ENCODE data around the gene CDKN1B.
"Not testable (repeated sequence)": the region's sequence is repeated elsewhere in the genome, so short reads cannot be mapped to it uniquely, and the experiment has no call there.

Gene CDKN1B

DNA sequence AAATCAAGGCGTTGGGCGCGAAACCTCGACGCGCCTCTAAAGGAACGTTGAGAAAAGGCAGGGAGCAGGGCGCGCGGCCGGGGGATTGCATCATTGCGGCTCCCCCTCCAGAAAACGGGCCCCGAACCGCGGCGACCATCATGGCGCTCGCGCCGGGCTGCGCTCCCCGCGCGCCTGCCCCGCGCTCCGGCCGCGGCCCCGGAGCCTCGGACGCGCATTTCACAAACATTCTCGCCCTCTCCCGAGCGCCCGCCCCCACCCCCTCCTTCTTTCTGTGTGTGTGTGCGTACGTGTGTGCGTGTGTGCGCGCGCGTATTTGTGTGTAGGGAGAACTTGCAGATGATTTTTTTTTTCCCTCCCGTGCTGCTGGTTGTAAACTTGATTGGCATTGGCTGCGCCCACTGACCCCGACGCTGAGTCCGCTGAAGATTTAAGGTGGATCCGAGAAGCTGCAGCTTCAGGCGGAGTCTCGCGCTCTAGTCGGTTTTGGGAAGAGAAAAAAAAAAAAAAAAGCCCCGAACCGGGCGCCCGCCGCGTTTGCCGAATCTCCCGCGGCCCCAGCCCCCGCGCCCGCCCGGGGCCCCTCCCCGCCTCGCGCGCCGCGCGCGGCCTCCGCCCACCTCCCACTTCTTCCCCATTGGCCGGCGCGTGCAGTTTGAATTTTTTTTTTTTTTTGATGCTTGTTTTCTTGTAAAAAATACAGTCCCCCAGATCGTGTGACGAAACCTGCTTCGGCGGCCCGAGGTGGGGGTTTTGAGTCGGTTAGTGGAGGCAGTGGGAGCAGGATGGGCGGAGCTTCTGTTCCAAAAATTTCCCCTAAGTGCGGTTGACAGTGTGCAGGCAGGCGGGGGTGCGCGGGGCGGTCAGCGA lies 8.2 kb downstream of the CDKN1B start:
- DNase-seq = peak; percentile 89
- peaks cover 71% of the 10 kb centered on the region for H3K36me3 Mint-ChIP-seq (ENCODE audit: low read depth)
- peaks cover 60% of the 10 kb centered on the region for H3K4me1 Mint-ChIP-seq (ENCODE audit: low read depth)
- H3K9me3 Mint-ChIP-seq = no peaks in the 10 kb centered on the region
- H3K4me3 Mint-ChIP-seq = peak overlapping the region; percentile 99
- peak overlapping the region; percentile 99 for H3K27ac Mint-ChIP-seq
- no peaks in the 10 kb centered on the region for H3K27me3 Mint-ChIP-seq

GRCh38 chr12:12725956-12726554 lies 8.9 kb downstream of the CDKN1B start:
- Mint-ChIP-seq H3K4me1 (ENCODE audit: low read depth) (peaks cover 53% of the 10 kb centered on the region), H3K27ac (peak overlapping the region; percentile 99), H3K4me3 (peak overlapping the region; percentile 99), H3K27me3 (no peaks in the 10 kb centered on the region), H3K36me3 (ENCODE audit: low read depth) (peaks cover 64% of the 10 kb centered on the region), H3K9me3 (no peaks in the 10 kb centered on the region)
- DNase-seq = no peak

DNA sequence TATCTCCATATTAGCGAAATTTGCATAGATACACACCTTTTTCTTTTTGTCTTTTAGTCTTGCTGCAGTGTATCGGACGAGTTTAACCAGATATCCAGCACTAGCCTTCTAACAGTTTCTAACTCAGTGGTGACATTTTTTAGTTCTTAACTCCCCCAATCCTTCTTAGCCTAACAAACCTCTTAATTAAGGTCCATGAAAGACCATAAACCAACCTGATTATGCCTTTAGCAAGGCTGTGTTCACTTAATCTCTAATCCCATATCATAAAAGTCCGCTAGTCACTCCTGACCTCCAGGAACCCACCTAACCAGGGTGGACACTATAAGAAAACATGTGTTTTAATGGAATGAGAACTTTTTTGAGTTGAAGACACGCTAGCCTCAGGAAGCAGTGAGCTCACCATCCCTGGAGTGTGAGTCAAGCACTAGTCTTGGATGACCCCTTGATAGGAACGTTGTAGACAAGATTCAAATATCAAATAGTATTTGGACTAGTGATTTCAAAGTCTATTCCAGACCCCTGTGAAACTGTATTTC lies 9.5 kb downstream of the CDKN1B start:
- no peaks in the 10 kb centered on the region for H3K27me3 Mint-ChIP-seq
- H3K27ac Mint-ChIP-seq = peak overlapping the region; percentile 99
- peaks cover 47% of the 10 kb centered on the region for H3K4me1 Mint-ChIP-seq (ENCODE audit: low read depth)
- peaks cover 58% of the 10 kb centered on the region for H3K36me3 Mint-ChIP-seq (ENCODE audit: low read depth)
- H3K4me3 Mint-ChIP-seq = peak overlapping the region; percentile 99
- H3K9me3 Mint-ChIP-seq = no peaks in the 10 kb centered on the region
- DNase-seq = no peak

- Mint-ChIP-seq H3K27me3 (no peaks in the 10 kb centered on the region), H3K4me1 (ENCODE audit: low read depth) (peaks cover 53% of the 10 kb centered on the region)
Observed at GRCh38 chr12:12731178-12731577, 14.0 kb downstream of the CDKN1B start.

GRCh38 chr12:12731785-12732184 lies 14.6 kb downstream of the CDKN1B start:
- Mint-ChIP-seq H3K27ac (peak overlapping the region; percentile 5), H3K4me1 (ENCODE audit: low read depth) (peaks cover 52% of the 10 kb centered on the region), H3K4me3 (no peak overlapping the region), H3K36me3 (ENCODE audit: low read depth) (peaks cover 24% of the 10 kb centered on the region), H3K9me3 (no peaks in the 10 kb centered on the region), H3K27me3 (no peaks in the 10 kb centered on the region)
- DNase-seq = no peak

More at GRCh38 chr12:12731178-12731577, 14.0 kb downstream of the CDKN1B start:
- H3K36me3 Mint-ChIP-seq (ENCODE audit: low read depth) = peaks cover 30% of the 10 kb centered on the region
- no peak for DNase-seq
- H3K9me3 Mint-ChIP-seq = no peaks in the 10 kb centered on the region
- no peak overlapping the region for H3K27ac Mint-ChIP-seq
- no peak overlapping the region for H3K4me3 Mint-ChIP-seq

DNA sequence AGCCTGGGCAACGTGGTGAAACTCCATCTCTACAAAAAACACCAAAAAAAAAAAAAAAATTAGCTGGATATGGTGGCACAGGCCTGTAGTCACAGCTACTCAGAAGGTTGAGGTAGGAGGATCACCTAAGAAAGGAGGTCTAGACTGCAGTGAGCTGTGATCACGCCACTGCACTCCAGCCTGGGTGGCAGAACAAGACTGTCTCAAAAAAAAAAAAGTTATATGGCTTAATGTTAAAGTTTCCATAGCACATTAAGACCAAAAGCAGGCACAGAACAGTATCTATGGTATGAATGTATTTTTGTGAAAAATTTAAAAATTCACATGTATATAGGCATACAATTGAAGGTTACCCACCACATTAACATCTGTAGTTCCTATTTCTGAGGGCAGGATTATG lies 15.9 kb downstream of the CDKN1B start:
- peaks cover 54% of the 10 kb centered on the region for H3K4me1 Mint-ChIP-seq (ENCODE audit: low read depth)
- H3K27me3 Mint-ChIP-seq = no peaks in the 10 kb centered on the region
- H3K36me3 Mint-ChIP-seq (ENCODE audit: low read depth) = peaks cover 16% of the 10 kb centered on the region
- no peak for DNase-seq
- no peak overlapping the region for H3K27ac Mint-ChIP-seq
- no peak overlapping the region for H3K4me3 Mint-ChIP-seq
- no peaks in the 10 kb centered on the region for H3K9me3 Mint-ChIP-seq

- Mint-ChIP-seq H3K36me3 (ENCODE audit: low read depth) (peaks cover 9% of the 10 kb centered on the region), H3K27ac (no peak overlapping the region), H3K4me1 (ENCODE audit: low read depth) (peaks cover 47% of the 10 kb centered on the region), H3K27me3 (no peaks in the 10 kb centered on the region), H3K4me3 (no peak overlapping the region), H3K9me3 (no peaks in the 10 kb centered on the region)
- DNase-seq = no peak
Observed at GRCh38 chr12:12734054-12734453, 16.9 kb downstream of the CDKN1B start.

GRCh38 chr12:12734561-12735071 lies 17.4 kb downstream of the CDKN1B start:
- DNase-seq = no peak
- Mint-ChIP-seq H3K9me3 (no peaks in the 10 kb centered on the region), H3K4me3 (no peak overlapping the region), H3K27ac (peak overlapping the region; percentile 64), H3K4me1 (ENCODE audit: low read depth) (peaks cover 46% of the 10 kb centered on the region), H3K27me3 (no peaks in the 10 kb centered on the region), H3K36me3 (ENCODE audit: low read depth) (peaks cover 8% of the 10 kb centered on the region)

DNA sequence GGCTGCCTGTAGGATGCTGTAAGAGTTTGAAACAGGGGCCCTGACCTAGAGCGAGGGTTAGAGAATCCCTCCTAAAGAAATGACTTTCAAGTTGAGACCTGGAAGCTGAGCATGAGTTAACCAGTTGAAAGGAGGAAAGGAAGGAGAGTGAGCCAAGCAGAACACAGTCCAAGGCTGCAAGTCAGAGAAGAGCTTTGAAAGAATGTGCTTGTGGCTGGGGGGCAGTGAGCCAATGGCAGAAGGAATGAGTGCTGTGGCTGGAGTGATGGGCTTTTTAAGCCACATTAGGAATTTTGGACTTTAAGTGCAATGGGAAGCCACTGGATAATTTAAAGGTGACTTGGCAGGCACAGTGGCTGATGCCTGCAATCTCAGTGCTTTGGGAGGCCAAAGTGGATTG lies 18.1 kb downstream of the CDKN1B start:
- no peak overlapping the region for H3K4me3 Mint-ChIP-seq
- H3K9me3 Mint-ChIP-seq = no peaks in the 10 kb centered on the region
- no peaks in the 10 kb centered on the region for H3K27me3 Mint-ChIP-seq
- H3K27ac Mint-ChIP-seq = peak overlapping the region; percentile 64
- H3K4me1 Mint-ChIP-seq (ENCODE audit: low read depth) = peaks cover 39% of the 10 kb centered on the region
- H3K36me3 Mint-ChIP-seq (ENCODE audit: low read depth) = peaks cover 5% of the 10 kb centered on the region
- no peak for DNase-seq

DNA sequence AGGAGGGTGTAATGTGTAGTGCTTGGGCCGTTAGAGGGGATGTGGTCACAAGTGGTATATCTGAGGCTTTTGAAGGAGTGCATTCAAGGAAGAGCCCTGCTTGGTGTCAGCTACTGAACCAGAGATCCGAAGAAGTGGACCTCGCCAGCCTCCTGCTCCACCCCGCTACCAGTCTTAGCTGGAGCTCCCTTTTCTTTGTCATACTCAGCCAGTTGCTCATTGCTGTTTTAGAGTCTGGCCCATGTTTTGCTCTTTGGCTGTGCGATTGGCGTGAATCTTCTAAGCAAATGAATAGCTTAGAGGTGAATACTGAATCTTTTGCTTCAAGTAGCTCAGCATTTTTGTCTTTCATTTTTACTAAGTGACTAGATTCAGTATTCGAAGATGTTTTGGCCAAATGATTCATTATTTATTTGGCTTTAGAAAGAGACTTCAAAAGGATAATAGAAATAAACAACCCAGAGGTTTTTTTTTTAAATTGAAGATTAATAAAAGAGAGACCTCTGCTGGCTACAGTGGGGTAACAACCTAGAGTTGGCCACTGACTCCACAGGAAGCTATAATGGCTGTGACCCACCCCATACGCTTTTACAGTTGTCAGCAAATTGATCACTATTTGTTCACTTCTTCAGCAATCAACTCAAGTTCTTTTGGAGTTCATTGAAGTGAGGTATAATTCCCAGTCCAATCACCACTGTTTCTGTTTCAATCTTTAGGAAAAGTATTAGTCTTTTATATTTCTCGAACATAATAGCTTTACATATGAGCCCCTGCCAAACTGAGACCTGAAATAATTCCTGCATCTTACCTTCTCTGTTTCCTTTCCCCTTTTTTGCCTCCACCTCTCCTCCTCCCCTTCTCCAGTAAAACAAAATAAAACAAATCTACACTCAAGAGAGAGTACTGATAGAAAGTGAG lies 19.9 kb downstream of the CDKN1B start:
- Mint-ChIP-seq H3K4me3 (peak overlapping the region; percentile 70), H3K4me1 (ENCODE audit: low read depth) (peaks cover 42% of the 10 kb centered on the region), H3K36me3 (ENCODE audit: low read depth) (peaks cover 1% of the 10 kb centered on the region), H3K27ac (peak overlapping the region; percentile 93), H3K27me3 (no peaks in the 10 kb centered on the region), H3K9me3 (no peaks in the 10 kb centered on the region)
- DNase-seq = peak; percentile 63

- not testable (repeated sequence) for DNase-seq; H3K27me3 Mint-ChIP-seq; H3K27ac Mint-ChIP-seq; H3K9me3 Mint-ChIP-seq; H3K4me3 Mint-ChIP-seq; H3K36me3 Mint-ChIP-seq (ENCODE audit: low read depth)
- peaks cover 41% of the 10 kb centered on the region for H3K4me1 Mint-ChIP-seq (ENCODE audit: low read depth)
Observed at GRCh38 chr12:12738152-12738551, 21.0 kb downstream of the CDKN1B start.

- H3K4me3 Mint-ChIP-seq = no peak overlapping the region
- DNase-seq = no peak
- H3K36me3 Mint-ChIP-seq (ENCODE audit: low read depth) = no peaks in the 10 kb centered on the region
- H3K27ac Mint-ChIP-seq = no peak overlapping the region
- no peaks in the 10 kb centered on the region for H3K9me3 Mint-ChIP-seq
- H3K27me3 Mint-ChIP-seq = no peaks in the 10 kb centered on the region
- peaks cover 20% of the 10 kb centered on the region for H3K4me1 Mint-ChIP-seq (ENCODE audit: low read depth)
Observed at GRCh38 chr12:12741660-12742059, 24.5 kb downstream of the CDKN1B start.

DNA sequence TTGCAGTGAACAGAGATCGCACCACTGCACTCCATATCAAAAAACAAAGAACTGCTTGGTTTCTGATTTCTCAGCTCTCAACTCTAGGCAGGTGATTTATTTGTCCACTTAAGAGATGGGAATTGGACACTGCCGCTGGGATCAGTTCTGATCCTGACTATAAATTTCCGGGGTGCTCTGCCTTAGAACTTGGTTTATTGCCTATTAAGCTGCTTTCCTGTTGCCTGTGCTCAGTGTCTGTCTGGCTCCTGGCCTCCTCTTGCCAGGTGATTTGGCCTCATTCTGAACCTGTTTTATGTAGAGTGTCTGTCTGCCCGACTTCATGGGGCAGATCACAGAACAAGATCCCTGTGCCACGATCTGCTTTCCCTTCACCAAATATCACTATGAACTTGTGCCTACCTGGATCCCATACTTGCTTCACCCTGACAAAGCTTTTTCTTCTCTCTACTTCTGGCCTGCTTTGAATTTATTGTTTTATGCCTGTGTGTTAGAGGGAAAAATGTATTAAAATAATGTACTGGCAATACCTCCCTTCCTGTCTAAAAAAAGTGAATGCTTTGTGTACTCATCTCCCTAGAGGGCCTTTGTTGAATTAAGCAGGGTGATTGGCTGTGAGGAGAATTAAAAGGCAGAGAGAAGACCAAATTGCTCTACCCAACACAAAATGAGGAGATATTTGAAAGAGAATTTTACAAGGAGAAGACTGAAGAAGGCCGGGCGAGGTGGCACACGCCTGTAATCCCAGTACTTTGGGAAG lies 27.6 kb downstream of the CDKN1B start:
- Mint-ChIP-seq H3K4me1 (ENCODE audit: low read depth) (peaks cover 8% of the 10 kb centered on the region), H3K9me3 (no peaks in the 10 kb centered on the region), H3K4me3 (no peak overlapping the region), H3K27ac (no peak overlapping the region), H3K27me3 (no peaks in the 10 kb centered on the region), H3K36me3 (ENCODE audit: low read depth) (peaks cover 2% of the 10 kb centered on the region)
- DNase-seq = no peak
